HG03342 (cell line): Measurements from ENCODE around the gene SCAPER.
"Not testable (repeated sequence)": the region's sequence is repeated elsewhere in the genome, so short reads cannot be mapped to it uniquely, and the experiment has no call there.

ENCODE experiments used
- ATAC-seq: cut with Tn5 transposase; IDR thresholded peaks from one replicate; pipeline ENCODE4 v1.9.1; 2021; ENCODE audit warnings: mild to moderate bottlenecking, moderate library complexity; ENCODE audit not compliant: unreplicated experiment

The SCAPER gene

DNA sequence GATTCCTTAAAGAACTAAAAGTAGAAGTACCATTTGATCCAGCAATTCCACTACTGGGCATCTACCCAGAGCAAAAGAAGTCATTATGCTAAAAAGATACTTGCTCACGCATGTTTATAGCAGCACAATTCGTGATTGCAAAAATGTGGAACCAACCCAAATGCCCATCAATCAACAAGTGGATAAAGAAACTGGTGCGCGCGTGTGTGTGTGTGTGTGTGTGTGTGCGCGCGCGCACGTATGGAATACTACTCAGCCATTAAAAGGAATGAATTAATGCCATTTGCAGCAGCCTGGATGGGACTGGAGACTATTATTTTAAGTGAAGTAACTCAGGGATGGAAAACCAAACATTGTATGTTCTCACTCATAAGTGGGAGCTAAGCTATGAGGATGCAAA is 394.5 kb downstream of the SCAPER start:
- ATAC-seq, result not testable (repeated sequence)

DNA sequence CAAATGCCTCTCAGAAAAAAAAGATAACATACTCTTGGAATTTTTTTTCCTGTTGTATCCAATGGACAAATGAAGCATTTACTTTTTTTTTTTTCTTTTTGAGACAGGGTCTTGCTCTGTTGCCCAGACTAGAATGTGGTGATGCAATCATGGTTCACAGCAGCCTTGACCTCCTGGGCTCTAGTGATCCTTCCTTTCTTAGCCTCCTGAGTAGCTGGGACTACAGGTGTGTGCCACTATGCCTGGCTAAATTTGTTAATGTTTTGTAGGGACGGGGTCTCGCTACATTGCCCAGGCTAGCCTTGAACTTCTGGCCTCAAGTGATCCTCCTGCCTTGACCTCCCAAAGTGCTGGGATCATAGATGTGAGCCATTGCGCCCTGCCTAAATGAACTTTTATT is 401.3 kb downstream of the SCAPER start:
- no peak for ATAC-seq

DNA sequence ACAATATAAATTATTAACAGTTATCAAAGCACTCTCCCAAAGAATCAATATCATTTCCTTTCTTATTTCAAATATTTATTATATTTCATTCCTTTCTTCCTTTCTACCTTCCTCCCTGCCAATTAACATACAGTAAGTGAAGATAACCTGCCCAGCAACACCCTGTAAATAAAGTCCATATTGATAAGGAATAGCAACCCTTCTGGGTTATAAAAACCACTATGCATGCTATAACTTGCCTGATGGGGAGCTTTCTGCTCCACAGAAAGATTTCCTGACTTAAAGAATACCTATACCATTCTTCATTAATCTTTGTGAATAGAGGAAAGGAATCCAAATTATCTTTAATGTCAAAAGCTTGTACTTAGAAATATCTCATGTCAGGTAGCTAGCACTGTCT is 402.0 kb downstream of the SCAPER start:
- no peak for ATAC-seq

DNA sequence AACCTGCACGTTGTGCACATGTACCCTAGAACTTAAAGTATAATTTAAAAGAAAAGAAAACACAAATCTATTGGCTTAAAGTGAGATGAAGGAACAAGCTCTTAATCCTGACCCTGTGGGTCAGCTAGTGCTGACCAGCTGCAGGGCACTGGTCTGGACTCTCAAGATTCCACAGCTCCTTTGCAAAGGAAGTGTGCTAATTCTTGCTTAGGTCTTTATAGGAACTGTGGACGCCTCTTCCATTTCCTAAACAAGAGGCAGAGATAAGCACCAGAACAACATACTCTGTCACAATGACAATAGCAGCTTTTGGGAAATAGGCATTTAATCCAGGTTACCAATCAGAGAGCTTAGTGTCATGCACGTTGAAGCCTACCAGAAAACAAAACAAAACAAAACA is 402.5 kb downstream of the SCAPER start:
- no peak for ATAC-seq

DNA sequence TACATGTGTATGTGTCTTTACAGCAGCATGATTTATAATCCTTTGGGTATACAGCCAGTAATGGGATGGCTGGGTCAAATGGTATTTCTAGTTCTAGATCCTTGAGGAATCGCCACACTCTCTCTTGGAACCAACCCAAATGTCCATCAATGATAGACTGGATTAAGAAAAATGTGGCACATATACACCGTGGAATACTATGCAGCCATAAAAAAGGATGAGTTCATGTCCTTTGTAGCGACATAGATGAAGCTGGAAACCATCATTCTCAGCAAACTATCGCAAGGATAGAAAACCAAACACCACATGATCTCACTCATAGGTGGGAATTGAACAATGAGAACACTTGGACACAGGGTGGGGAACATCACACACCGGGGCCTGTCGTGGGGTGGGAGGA is 403.0 kb downstream of the SCAPER start:
- ATAC-seq, result not testable (repeated sequence)

DNA sequence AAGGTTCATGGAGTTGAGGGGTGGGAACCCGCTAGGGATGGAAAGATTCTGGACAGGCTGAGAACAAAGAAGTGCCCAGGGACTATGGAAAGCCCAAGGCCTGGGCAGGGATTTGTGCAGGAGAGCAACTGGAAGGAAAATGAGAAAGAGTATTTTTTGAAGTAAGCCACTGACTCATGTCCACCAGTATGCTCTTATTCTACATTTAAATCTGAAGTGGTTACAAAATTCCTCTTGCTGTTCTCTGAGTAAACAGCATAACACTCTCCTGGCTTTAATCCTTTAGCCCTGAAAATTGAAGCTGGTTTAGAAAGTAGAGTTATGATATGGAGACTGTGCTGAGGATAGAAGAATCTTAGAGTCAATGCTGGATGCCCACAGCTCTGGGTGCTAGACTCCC is 403.4 kb downstream of the SCAPER start:
- no peak for ATAC-seq

DNA sequence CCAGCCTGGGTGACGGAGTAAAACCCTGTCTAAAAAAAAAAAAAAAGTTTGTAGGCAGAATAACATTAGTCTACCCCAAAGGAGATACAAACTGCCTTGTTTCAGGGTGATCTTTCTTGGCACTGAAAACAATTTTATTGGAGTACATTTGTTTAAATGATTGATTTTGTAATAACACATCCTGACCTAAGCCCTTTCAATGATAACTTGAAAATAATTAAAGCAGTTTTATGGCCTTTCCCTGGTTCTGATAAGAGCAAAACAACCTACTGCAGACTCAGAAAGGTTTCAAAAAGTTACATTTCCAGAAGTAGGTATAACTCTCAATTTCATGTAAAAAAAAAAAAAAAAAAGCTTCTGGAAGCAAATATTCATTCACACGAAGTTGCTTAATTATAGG is 404.1 kb downstream of the SCAPER start:
- no peak for ATAC-seq

DNA sequence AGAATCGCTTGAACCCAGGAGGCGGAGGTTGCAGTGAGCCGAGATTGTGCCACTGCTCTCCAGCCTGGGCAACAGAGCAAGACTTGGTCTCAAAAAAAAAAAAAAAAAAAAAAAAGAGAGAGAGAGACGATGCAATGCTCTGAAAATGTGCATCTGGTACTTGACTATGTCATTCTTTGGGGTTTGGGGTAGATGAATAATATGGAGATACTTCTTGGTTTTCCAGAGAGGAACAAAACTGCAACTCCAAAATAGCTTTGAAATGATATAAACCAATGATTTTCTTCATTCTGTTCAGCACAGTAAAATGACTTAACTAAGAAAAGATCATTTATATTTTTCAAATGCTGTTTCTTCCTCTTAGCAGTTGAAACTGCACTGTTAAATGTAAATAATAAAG is 409.7 kb downstream of the SCAPER start:
- no peak for ATAC-seq

DNA sequence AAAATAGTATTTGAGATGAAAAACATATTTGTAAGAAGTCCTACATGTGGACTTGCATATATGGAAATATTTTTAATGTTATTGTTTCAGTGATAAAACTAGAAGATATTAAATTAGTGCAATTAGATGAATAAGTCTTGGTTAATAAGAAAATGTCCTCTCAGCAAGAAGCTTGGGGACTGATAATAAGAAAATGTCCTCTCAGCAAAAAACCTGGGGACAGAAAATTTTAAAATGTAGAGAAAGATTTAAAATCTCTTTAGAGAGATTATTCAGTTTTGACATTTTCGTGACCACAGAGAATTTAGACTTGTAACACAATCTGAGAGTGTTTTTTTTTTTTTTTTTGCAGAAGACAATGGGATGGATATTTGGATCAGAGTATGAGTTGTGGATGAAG is 412.6 kb downstream of the SCAPER start:
- no peak for ATAC-seq

DNA sequence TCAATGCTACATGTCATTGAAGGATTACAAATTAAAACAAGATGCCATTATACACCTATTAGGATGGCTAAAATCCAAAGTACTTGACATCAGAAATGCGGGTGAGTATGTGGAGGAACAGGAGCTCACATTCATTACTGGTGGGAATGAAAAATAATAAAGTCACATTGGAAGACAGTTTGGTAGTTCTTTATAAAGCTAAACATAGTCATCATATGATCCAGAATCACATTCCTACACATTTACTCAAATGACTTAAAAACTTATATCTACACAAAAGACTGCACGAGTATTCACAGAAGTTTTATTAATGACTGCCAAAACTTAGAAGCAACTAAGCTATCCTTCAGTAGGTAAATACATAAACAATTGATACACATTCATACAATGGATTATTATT is 421.4 kb downstream of the SCAPER start:
- ATAC-seq, result no peak

DNA sequence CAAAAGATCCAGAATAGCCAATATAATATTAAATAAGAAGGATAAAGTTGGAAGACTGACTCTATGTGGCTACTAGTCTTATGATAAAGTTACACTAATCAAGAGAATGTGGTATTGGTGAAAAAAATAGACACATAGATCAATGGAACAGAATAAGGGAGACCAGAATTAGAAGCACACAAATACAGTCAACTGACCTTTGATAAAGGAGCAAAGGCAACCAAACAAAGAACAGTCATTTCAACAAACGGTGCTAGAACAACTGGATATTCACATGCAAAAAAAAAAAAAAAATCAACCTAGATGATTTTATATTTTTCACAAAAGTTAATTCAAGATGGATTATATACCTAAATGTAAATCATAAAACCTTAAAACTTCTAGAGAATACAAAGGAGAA is 422.1 kb downstream of the SCAPER start:
- ATAC-seq, result no peak

DNA sequence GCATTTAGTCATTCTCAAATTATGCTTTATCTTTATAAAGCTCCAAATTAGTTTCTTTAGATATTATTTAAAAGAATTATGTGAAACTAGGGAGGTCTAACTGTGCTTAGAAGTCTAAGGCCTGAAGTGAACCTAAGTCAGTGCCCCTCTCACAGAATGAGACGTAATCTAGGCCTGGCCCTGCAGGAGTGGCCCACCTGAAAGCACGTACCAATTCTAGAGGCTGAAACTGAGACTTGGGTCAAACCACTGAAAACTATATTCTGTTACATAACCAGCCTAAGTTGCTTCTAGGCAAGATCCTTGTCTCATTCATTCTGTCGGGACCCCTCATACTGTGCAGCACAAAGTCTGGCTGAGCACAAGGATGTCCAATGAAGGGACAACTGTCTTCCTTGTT is 424.9 kb downstream of the SCAPER start:
- ATAC-seq, result no peak

DNA sequence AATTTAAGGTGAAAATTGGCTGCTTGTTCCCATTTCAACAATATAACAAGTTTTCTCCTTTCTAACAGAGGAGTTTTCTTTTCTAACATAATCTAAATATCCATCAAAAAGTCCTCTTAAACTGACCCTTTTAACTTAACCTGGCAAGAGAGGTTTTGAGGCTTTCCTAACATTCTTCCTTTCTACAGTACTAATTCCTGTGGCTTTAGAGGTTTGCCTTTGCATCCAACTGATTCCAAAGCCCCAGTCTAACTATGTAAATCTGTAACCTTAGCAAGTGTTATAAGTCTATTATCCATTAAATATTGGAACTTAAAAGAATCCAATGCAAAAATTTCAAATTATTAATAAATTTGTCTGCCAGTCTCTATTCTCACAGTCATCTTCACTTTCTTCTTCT is 434.4 kb downstream of the SCAPER start:
- no peak for ATAC-seq

DNA sequence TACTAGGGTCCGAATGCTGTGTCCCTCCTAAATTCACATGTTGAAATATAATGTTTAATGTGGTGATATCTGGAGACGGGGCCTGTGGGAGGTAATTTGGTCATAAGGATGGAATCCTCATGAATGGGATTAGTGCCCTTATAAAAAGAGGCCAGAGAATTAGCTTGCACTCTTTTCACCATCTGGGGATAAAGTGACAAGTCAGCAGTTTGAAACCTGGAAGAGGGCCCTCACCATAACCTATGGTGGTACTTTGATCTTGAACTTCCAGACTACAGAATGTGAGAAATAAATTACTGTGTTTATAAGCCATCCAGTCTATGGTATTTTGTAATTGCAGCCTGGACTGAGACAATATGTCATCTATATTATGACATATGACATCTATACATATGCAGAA is 436.4 kb downstream of the SCAPER start:
- no peak for ATAC-seq

DNA sequence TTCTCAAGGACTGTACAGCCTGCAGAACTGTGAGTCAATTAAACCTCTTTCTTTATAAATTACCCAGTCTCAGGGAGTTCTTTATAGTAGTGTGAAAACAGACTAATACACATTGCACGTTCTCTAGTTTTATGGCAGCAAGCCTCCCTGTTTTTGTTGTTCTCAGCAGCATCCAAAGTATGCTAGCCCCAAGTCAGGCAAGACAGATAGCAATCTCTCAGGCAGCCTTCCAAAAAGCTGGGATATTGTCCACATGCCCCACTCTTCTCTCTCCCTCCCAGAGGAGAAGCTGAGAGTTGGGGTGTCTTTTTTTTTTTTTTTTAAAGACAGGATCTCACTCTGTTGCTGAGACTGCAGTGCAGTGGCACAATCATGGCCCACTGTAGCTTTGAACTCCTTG is 438.0 kb downstream of the SCAPER start:
- no peak for ATAC-seq

DNA sequence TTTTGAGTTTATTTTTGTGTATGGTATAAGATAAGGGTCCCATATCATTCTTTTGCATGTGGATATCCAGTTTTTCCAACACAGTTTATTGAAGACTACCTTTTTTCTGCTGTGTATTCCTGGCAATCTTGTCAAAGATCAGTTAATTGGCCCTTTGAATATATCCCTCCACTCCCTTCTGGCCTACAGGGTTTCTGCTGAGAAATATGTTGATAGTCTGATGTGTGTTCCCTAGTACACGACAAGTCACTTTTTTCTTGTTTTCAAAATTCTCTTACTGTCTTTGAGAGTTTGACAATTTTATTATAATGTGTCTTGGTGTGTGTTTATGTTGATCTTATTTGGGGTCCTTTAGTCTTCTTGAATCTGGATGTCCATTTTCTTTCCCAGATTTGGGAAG is 439.4 kb downstream of the SCAPER start:
- no peak for ATAC-seq

DNA sequence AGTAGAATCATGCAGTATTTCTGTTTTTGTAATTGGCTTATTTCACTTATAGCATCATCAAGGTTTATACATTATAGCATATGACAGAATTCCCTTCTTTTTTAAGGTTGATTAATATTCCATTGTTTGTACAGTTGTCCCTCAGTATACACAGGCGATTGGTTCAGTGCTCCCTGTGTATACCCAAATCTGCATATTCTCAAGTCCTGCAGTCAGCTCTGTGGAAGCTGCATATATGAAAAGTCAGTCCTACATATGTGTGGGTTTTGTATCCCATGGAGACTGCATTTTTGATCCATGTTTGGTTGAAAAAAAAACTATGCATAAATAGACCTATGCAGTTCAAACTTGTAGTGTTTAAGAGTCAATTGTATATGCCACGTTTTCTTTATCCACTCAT is 440.9 kb downstream of the SCAPER start:
- no peak for ATAC-seq

DNA sequence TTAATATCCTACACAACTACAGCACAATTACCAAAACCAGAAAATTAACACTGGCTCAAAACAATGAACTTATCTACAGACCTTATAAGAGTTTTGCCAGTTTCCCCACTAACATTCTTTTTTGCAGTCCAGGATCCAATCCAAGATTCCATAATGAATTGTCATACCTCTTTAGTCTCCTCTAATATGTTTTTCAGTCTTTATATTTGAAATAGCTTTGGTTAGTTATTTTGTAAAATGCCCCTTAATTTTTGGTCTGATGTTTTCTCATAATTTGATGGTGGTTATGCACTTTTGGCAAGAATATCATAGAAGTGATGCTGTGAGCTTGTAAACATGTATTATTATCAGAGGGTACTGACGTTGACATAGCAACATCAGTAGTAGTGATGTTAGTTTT is 444.3 kb downstream of the SCAPER start:
- ATAC-seq, result no peak

DNA sequence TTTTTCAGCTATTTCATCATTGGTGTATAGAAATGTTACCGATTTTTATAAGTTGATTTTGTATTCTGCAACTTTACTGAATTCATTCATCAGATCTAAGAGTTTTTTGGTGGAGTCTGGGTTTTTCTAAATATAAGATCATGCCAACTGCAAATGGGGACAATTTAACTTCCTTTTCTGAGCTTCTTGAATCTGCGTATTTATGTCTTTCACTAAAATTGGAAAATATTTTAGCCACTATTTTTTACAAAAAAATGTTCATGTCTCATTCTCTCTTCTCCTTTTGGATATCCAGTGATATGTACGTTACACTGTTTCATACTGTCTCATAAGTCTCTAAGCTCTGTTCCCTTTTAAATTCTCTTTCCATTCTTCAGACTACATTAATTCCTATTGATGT is 444.8 kb downstream of the SCAPER start:
- ATAC-seq, result no peak

DNA sequence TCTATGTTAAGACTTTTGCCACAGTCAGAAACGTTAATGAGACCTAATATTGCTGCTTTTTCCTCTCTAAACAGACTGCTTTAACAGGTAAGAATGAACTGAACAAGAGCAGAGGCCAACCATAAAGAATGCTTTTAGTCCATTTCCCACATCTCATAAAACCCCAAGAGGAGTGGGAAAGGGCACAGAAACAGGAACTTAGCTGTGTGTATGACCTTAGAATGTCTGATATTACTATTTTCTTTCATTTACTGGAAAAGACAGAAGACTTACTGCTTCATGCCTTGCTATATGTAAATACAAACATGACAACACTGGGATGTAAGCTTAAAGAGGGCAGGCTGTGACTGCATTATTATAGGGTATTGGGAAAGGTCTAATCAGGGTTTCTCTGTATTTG is 453.6 kb downstream of the SCAPER start:
- ATAC-seq, result no peak

DNA sequence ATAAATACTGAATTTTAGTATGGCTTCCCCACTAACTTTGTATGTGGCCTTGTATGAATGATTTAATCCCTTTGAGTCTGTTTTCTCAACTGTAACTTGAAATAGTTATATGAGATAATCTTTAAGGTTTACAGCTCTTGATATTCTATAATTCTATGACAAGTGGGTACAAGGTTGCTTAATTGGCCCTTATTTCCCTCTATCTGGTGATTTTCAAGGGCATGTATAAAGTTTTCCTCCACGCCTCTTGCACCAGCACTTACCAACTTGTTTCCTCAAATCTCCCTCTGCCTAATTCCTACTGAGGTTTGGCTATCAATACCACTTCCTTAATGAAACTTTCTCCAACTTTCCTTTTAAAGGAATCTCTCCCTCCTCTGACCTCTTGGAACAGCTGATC is 455.7 kb downstream of the SCAPER start:
- no peak for ATAC-seq

DNA sequence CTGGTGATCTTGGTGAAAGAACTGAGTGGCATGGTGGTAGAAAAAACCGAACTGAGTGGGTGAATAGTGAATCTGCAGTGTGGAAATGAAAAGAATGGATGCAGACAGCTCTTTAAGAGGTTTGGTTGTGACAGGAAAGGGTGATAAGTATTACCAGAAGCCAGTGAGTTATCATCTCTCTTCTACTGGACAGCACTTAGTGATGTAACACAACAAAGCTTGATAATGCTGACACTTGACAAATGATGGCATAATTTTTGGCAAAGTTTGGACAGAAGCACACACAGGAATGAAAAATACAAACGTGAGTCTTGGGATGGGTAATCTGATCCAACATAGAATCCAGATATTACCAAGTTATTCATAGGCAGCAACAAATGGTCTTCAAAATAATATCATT is 456.4 kb downstream of the SCAPER start:
- no peak for ATAC-seq

DNA sequence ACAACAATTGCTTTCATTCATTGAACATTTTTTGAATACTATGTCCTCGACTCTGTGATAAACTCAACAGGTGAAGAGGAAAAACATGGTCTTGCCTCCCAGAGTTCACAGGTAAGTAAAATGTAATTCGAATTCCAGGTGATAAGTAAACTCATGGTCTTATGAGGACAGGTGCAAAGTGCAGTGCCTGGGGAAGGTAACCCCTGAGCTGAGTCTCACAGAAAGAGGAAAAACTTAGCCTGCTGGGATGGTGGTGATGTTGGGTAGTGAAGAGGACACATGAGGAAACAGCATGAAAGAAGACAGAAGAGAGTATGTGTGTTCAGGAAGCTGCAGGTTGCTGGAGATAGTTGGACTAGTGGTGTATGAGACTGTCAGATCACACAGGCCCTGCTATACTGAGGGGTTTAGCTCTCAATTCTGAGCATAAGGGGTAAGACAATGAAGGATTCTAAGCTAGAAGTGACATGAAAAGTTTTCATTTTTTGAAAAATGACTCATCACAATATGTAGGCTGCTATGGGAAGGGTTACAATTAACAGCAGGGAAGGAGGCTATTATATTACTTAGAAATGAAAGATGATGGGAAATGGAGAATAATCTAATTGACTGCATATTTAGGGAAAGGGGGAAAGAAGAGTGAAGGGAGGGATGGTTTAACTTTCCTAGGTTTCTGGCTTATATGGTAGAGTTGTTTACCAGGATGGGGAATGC is 457.3 kb downstream of the SCAPER start:
- ATAC-seq, result no peak
